Upper lobe of left lung (tissue), 6 donors: ENCODE data around the gene MID1. TPM values are rescaled to one million over a fixed set of nuclear protein-coding genes. Genes with fewer than 3 reads are reported as not detected.

ENCODE experiments used
- ATAC-seq, 2 donors: fragments of 200-7000 bp; cut with Tn5 transposase; one replicate each; pipeline ENCODE4 v1.9.1; 2022; ENCODE audit warnings: mild to moderate bottlenecking in 2 of 2, moderate library complexity in 2 of 2; ENCODE audit not compliant: low FRiP score in 2 of 2
- DNase-seq, 2 donors: peaks; one replicate each; pipeline ENCODE4 v3.0.0-alpha.2; 2019 to 2020
- H3K27ac ChIP-seq, 4 donors: fragments of 200-600 bp; sonication (generic); one replicate each; pipeline ENCODE4 v1.5.1; 2016 to 2019
- H3K27me3 ChIP-seq, 4 donors: fragments of 200-600 bp; sonication (generic); one replicate each; pipeline ENCODE4 v1.5.1; 2017 to 2019
- H3K36me3 ChIP-seq, 4 donors: fragments of 200-600 bp; sonication (generic); one replicate each; pipeline ENCODE4 v1.5.1; 2016 to 2019
- H3K4me1 ChIP-seq, 4 donors: fragments of 200-600 bp; sonication (generic); one replicate each; pipeline ENCODE4 v1.5.1; 2018 to 2019
- H3K4me3 ChIP-seq, 4 donors: fragments of 200-600 bp; sonication (generic); one replicate each; pipeline ENCODE4 v1.5.1; 2017 to 2019; ENCODE audit warnings: mild to moderate bottlenecking in 2 of 4, moderate library complexity in 1 of 4
- H3K9me3 ChIP-seq, 4 donors: fragments of 200-600 bp; sonication (generic); one replicate each; pipeline ENCODE4 v1.5.1; 2018 to 2019
- CTCF ChIP-seq, 6 experiments: fragments of 450-650 bp in 4 of 6; fragments of 200-600 bp in 2 of 6; sonication (generic) in 2 of 6; IDR thresholded peaks; one replicate each; pipeline ENCODE4 v1.5.1; 2016 to 2019; ENCODE audit warnings: antibody characterized with exemption in 6 of 6
- EP300 ChIP-seq, 4 donors: sonication (generic); formaldehyde crosslinking; IDR thresholded peaks; one replicate each; pipeline ENCODE4 v1.5.1; 2017; ENCODE audit warnings: antibody characterized with exemption in 4 of 4, control low read depth in 2 of 4
- POLR2A ChIP-seq, 4 donors: fragments of 450-650 bp; IDR thresholded peaks; one replicate each; pipeline ENCODE4 v1.5.1; 2016 to 2017; ENCODE audit warnings: antibody characterized with exemption in 4 of 4, mild to moderate bottlenecking in 2 of 4
- POLR2AphosphoS5 ChIP-seq, 2 donors: sonication (generic); formaldehyde crosslinking; IDR thresholded peaks; one replicate each; pipeline ENCODE4 v1.5.1; 2017; ENCODE audit warnings: antibody characterized with exemption in 2 of 2
- WGBS, 2 donors: methylation state at CpG; one replicate each; pipeline ENCODE4 v1.1.5; 2017 to 2018; 5-methylcytosine and 5-hydroxymethylcytosine counted together
- total RNA-seq, 6 donors: library from RNA; depleted of rRNA in 4 of 6; stranded (reverse); fragments of >200 nt in 4 of 6; gene quantifications; one replicate each; pipeline versions ENCODE4 v1.1.0 to v1.2.1, GENCODE V29; 2016 to 2021
- donor health status: DM: no; HTN: no; CAD: no; lungs with moderate emphysema.
- donor health status: DM: no; HTN: yes; CAD: no; lungs with severe emphysema.

Gene MID1
- total RNA-seq, 6 donors from 2014 or later, result 17.2 to 36.7 (median 25.6) TPM

- no peaks in the 10 kb centered on the region for H3K4me1 ChIP-seq
- TF ChIP-seq POLR2AphosphoS5 (IDR thresholded peaks at IDR 0.05) (no peak), CTCF (IDR thresholded peaks at IDR 0.05) (no peak), EP300 (IDR thresholded peaks at IDR 0.05) (no peak), POLR2A (IDR thresholded peaks at IDR 0.05) (no peak)
- no peaks in the 10 kb centered on the region for H3K36me3 ChIP-seq
- ATAC-seq, result peak in 1 of 2 donors; percentile 40
- H3K4me3 ChIP-seq, result no peak overlapping the region
- DNase-seq, result no peak
- H3K27ac ChIP-seq, result no peak overlapping the region
- H3K27me3 ChIP-seq, result no peaks in the 10 kb centered on the region
- no peaks in the 10 kb centered on the region for H3K9me3 ChIP-seq
Observed at GRCh38 chrX:10496345-10496965, 123.9 kb downstream of the MID1 start.

GRCh38 chrX:10495677-10496076, 124.7 kb downstream of the MID1 start:
- ATAC-seq (no peak), DNase-seq (no peak)
- no peaks in the 10 kb centered on the region for H3K27me3 ChIP-seq
- no peaks in the 10 kb centered on the region for H3K4me1 ChIP-seq
- 86 to 93% methylated on average over 3 of the region's 3 CpGs for WGBS, 2 donors
- H3K9me3 ChIP-seq, result no peaks in the 10 kb centered on the region
- TF ChIP-seq POLR2A (IDR thresholded peaks at IDR 0.05) (no peak), EP300 (IDR thresholded peaks at IDR 0.05) (no peak), CTCF (IDR thresholded peaks at IDR 0.05) (no peak), POLR2AphosphoS5 (IDR thresholded peaks at IDR 0.05) (no peak)
- no peak overlapping the region for H3K27ac ChIP-seq
- H3K4me3 ChIP-seq, result no peak overlapping the region
- H3K36me3 ChIP-seq, result no peaks in the 10 kb centered on the region

GRCh38 chrX:10492250-10492649, 128.1 kb downstream of the MID1 start:
- DNase-seq, result no peak
- Histone ChIP-seq H3K9me3 (no peaks in the 10 kb centered on the region), H3K27ac (no peak overlapping the region), H3K4me1 (no peaks in the 10 kb centered on the region), H3K36me3 (no peaks in the 10 kb centered on the region), H3K4me3 (no peak overlapping the region), H3K27me3 (no peaks in the 10 kb centered on the region)
- no peak for TF ChIP-seq POLR2AphosphoS5 (IDR thresholded peaks at IDR 0.05)
- TF ChIP-seq POLR2A (IDR thresholded peaks at IDR 0.05), result no peak
- no peak for TF ChIP-seq EP300 (IDR thresholded peaks at IDR 0.05)
- no peak for TF ChIP-seq CTCF (IDR thresholded peaks at IDR 0.05)
- ATAC-seq, result no peak

DNA sequence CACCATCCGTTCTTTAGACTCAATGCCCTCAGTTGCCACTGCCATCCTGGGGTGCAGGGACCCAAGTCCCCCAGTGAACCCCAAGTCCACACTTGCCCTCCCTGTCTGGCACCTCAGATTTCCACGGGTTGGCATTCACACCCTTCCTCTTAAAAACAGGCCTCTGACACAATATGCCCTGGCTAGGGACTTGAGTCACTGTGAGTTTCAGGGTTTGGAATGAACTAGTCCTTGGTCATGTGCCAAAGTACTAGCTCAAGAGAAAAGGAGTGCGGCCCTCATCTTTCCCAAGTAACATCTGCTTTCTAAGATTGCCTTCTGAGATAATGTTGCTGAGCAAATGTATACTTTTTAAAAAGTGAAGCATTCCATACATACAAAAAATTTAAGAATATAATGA, 134.0 kb downstream of the MID1 start:
- Histone ChIP-seq H3K27ac (no peak overlapping the region), H3K4me1 (peaks cover 0 to 9% (median 0%) of the 10 kb centered on the region in 4 donors), H3K36me3 (no peaks in the 10 kb centered on the region), H3K4me3 (no peak overlapping the region), H3K9me3 (no peaks in the 10 kb centered on the region), H3K27me3 (no peaks in the 10 kb centered on the region)
- 63 to 68% methylated on average over 3 of the region's 3 CpGs for WGBS, 2 donors
- DNase-seq (peak in 1 of 2 donors; percentile 24), ATAC-seq (peak in 1 of 2 donors; percentile 46)
- TF ChIP-seq EP300 (IDR thresholded peaks at IDR 0.05) (no peak), POLR2AphosphoS5 (IDR thresholded peaks at IDR 0.05) (no peak), POLR2A (IDR thresholded peaks at IDR 0.05) (no peak), CTCF (IDR thresholded peaks at IDR 0.05) (no peak)

DNA sequence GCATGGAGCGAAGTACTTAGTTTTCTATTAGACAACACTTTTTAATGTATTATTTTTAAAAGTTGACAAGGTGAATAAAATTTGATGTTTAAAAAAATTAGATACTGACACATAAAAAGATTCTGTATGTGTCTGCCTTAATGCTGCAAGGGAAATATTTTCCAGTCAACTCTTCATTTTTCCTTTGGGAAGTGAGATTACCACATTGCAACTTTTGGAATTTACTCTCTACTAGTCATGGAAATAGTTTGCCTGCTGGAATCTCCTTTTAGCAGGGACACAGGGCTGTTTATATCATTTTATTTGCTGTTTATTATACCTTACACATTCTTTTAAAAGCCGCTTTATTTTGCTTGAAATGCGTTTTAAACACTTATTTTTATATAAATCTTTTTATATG, 135.1 kb downstream of the MID1 start:
- TF ChIP-seq EP300 (IDR thresholded peaks at IDR 0.05) (no peak), POLR2AphosphoS5 (IDR thresholded peaks at IDR 0.05) (no peak), POLR2A (IDR thresholded peaks at IDR 0.05) (no peak), CTCF (IDR thresholded peaks at IDR 0.05) (no peak)
- no peak for DNase-seq
- Histone ChIP-seq H3K36me3 (no peaks in the 10 kb centered on the region), H3K27me3 (no peaks in the 10 kb centered on the region), H3K4me1 (peaks cover 0 to 9% (median 0%) of the 10 kb centered on the region in 4 donors), H3K27ac (no peak overlapping the region), H3K9me3 (no peaks in the 10 kb centered on the region), H3K4me3 (no peak overlapping the region)
- 64 to 81% methylated on average over 3 of the region's 3 CpGs for WGBS, 2 donors
- ATAC-seq, result no peak
